Fibroblast of mammary gland (primary cell): ENCODE data around the gene RNF152.

Source experiments
- DNase-seq: peaks from one replicate; pipeline ENCODE4 v3.0.0-alpha.2; 2010; ENCODE audit warnings: low read depth
- H3K4me3 ChIP-seq: 2 replicates; pipeline ENCODE4 v1.5.1; 2011; ENCODE audit warnings: low read depth, mild to moderate bottlenecking, low read length, moderate library complexity; ENCODE audit not compliant: control insufficient read depth
- TF ChIP-seq, protein P1 (sequence below): conservative IDR thresholded peaks from 2 replicates; pipeline ENCODE4 v1.5.1; 2011; ENCODE audit warnings: low read depth, low read length, inconsistent platforms; ENCODE audit not compliant: control insufficient read depth, insufficient read depth

Gene RNF152

DNA sequence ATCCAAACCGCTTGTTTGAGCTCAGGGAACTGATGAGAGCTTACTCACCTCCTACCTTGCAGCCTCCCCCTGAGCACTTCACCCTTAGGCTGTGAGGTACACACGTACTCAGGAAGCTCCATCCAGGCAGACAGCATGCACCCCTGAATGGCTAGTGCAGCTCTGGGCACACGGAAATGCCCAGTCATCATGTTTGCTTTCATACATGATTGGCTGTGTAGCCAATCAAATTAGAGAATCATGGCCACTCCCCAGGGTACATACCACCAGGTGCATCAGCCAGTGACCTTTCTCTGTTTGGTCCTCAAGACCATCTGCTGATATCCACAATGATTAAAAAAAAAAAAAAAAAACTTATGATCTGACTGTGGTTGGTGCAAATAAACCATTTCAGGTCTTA, 42.1 kb downstream of the RNF152 start:
- TF ChIP-seq, protein P1, sequence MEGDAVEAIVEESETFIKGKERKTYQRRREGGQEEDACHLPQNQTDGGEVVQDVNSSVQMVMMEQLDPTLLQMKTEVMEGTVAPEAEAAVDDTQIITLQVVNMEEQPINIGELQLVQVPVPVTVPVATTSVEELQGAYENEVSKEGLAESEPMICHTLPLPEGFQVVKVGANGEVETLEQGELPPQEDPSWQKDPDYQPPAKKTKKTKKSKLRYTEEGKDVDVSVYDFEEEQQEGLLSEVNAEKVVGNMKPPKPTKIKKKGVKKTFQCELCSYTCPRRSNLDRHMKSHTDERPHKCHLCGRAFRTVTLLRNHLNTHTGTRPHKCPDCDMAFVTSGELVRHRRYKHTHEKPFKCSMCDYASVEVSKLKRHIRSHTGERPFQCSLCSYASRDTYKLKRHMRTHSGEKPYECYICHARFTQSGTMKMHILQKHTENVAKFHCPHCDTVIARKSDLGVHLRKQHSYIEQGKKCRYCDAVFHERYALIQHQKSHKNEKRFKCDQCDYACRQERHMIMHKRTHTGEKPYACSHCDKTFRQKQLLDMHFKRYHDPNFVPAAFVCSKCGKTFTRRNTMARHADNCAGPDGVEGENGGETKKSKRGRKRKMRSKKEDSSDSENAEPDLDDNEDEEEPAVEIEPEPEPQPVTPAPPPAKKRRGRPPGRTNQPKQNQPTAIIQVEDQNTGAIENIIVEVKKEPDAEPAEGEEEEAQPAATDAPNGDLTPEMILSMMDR = no peak
- no peak overlapping the region for H3K4me3 ChIP-seq
- no peak for DNase-seq

DNA sequence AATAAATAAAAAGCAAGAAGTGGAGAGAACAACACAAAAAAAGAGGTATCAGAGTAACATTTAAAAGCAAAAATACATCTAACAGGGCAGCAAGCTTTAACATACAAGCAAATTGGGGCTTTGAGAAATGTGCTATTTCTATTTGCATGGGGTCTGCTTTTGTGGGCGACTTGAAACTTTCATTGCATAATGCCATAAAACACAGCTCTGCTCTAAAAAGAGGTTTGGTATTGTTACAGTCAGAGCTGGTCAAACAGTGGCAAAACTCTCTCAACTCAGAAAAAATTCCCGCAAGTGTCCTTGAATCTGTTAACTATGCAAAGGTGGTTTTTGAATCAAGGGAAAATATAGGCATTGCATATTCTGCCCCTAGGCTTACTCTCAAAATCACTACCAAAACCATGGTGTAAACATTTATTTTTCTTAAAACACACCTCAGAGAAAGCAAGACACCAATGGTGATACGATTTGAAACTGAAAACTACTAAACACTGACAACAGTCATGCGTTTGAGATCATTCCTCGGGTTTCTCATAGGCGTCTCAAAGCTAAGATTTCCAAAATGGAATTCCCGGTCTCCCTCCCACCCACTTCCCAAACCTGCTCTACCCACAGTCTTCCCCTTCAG, 45.5 kb downstream of the RNF152 start:
- no peak overlapping the region for H3K4me3 ChIP-seq
- TF ChIP-seq, protein P1 = no peak
- no peak for DNase-seq

DNA sequence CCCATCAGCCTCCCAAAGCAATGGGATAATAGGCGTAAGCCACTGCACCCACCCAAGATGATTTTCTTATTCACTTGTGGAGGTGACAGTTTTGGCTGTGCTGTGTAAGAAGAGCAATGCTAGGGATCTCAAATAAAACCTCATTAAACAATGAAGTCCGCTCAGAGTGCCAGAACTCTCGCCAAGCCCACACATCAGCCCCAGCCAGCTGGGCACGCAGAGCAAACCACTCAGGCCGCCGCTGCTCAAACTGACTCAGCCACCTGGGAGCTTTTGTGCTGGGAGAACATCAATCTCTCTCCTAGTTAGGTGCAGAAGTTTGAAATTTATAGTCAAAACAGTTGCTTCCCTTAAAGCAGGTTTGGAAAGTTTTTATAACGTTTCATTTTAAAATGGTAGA, 47.6 kb downstream of the RNF152 start:
- DNase-seq = no peak

DNA sequence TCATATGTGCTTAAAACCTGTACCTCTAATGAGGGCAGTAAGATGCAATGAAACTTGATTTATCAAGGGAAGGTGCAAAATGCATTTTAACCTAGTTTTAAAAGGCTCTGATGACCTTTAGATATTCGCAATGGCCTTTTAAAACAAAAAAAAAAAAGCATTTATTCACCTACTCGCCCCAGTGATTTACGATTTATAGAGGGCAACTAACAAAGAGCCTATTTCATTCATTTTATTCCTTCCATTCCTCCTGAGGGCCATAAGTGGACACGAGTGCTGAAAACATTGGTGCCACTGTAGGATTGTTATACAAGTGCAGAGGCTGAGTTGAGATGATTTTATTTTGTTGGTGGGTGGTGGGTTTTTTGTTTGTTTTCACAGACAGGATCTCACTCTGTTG, 48.1 kb downstream of the RNF152 start:
- no peak overlapping the region for H3K4me3 ChIP-seq
- no peak for DNase-seq
- TF ChIP-seq, protein P1 = no peak

More for the DNA sequence above, 47.6 kb downstream of the RNF152 start:
- TF ChIP-seq, protein P1 = no peak
- H3K4me3 ChIP-seq = no peak overlapping the region

DNA sequence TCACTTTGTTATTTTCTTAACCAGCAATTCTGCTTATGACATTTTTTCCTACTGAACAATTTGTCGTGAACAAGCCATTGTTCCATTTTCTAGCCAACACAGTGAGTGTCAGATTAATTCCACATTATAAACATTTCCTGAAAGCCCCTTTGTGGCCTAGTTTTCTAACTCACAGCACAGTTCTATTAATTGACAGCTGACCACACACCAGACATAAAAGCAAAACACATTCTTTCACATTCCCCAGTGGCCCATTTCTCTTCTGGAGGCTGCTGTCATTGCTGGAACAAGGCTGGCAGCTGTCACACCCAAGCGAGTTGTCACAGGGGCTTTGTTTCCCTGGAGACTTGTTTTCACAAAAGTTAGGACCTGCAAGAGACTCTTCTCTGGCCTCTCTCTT, 50.7 kb downstream of the RNF152 start:
- no peak overlapping the region for H3K4me3 ChIP-seq
- TF ChIP-seq, protein P1 = no peak
- DNase-seq = no peak

DNA sequence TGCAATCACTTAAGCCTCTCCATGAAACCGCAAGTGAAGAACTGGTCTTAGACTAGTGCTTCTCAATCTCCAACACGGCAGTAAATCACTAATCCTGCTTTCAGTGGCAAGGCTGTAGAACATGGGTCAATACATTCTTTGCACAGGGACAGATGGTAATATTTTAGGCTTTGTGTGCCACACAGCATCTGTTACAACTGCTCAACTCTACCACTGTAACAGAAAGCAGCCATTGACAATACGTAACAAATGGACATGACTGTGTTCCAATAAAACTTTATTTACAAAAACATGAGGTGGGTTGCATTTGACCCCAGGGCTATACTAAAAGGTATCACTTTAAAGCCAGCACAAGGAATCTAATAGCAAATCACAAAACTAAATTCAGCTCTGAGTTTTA, 51.1 kb downstream of the RNF152 start:
- DNase-seq = no peak
- no peak overlapping the region for H3K4me3 ChIP-seq
- TF ChIP-seq, protein P1 = no peak

DNA sequence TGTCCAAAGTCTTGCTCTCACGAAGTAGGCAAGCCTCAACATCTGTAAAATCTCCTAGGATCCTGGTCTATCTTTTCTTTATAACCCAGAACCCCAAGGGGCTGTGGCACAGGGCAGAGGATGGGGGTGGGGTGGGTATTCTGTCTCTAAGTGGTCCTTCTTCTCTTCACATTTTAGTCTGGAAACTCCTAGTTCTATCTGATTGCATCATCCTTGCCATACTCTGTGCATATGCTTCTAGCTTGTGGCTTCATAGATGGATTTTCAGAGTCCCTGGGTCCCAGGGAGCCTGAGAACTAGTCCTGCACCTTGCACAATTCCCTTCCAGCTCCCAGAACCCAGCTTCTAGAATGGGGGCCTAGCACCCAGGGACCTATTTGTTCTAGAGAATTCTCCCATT, 52.5 kb downstream of the RNF152 start:
- no peak overlapping the region for H3K4me3 ChIP-seq
- DNase-seq = no peak
- TF ChIP-seq, protein P1 = no peak
